Epithelial cell of esophagus (primary cell): ENCODE data around the gene KDM3B.

Experiments used
- DNase-seq: peaks from one replicate; pipeline ENCODE4 v3.0.0; 2010; ENCODE audit warnings: low read depth
- H3K4me3 ChIP-seq: 2 replicates; pipeline ENCODE4 v1.5.1; 2011; ENCODE audit warnings: mild to moderate bottlenecking, low read length, control low read depth
- TF ChIP-seq, protein P1 (sequence below): IDR thresholded peaks from 2 replicates; pipeline ENCODE4 v1.5.1; 2011; ENCODE audit warnings: low read depth, mild to moderate bottlenecking, low read length, control low read depth, inconsistent platforms; ENCODE audit not compliant: insufficient read depth; ENCODE audit errors: missing control alignments

The KDM3B gene

DNA sequence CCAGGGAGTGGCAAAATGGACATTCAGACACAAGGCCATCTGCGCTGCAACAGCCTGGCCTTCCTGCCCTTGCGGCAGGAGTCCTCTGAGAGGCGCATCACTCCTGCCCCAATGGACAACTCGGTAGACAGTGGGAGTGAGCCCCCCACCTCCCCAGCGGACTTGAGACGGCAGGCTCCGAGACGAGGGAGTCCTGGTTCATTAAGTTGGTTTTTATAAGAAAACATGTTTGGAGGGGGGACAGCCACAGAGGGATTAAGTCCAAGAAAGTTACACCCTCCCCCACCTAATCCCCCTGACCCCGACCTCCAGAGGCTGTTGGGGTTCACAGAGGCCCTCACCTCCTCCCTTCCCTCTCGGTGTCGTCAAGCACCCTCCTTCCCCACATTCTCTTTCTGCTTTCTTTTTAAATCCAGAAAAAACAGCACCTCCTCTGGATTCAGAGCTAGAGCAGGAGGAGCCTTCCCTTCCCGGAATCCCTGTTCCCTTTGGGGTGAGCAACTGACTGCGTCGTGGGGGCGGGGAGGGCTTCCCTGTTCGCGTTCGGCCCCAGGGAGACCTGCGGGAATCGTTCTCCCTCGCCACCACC lies 111.0 kb downstream of the KDM3B start:
- peak overlapping the region; percentile 97 for H3K4me3 ChIP-seq
- TF ChIP-seq, protein P1, sequence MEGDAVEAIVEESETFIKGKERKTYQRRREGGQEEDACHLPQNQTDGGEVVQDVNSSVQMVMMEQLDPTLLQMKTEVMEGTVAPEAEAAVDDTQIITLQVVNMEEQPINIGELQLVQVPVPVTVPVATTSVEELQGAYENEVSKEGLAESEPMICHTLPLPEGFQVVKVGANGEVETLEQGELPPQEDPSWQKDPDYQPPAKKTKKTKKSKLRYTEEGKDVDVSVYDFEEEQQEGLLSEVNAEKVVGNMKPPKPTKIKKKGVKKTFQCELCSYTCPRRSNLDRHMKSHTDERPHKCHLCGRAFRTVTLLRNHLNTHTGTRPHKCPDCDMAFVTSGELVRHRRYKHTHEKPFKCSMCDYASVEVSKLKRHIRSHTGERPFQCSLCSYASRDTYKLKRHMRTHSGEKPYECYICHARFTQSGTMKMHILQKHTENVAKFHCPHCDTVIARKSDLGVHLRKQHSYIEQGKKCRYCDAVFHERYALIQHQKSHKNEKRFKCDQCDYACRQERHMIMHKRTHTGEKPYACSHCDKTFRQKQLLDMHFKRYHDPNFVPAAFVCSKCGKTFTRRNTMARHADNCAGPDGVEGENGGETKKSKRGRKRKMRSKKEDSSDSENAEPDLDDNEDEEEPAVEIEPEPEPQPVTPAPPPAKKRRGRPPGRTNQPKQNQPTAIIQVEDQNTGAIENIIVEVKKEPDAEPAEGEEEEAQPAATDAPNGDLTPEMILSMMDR, result peak; percentile 10
- no peak for DNase-seq

DNA sequence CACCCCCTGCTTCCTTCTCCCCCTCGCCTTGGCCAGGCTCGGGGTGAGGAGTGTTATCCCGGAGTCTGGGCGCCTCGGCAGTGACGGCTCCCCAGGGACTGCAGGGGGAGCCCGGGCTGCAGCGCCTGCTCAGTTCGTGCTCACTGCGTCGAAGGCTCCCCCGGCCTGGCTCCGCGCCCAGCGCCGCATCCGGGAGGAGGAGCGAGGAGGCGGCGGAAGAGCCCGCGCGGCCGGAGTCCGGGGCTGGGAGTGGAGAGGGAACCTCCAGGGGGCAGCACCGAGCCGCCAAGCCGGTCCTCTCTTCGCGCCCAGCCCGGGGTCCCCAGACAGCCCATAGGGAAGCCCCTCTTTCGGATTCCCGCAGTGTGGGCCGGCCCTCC lies 111.5 kb downstream of the KDM3B start:
- H3K4me3 ChIP-seq, result peak overlapping the region; percentile 97
- TF ChIP-seq, protein P1, result peak; percentile 66
- DNase-seq, result peak; percentile 95

DNA sequence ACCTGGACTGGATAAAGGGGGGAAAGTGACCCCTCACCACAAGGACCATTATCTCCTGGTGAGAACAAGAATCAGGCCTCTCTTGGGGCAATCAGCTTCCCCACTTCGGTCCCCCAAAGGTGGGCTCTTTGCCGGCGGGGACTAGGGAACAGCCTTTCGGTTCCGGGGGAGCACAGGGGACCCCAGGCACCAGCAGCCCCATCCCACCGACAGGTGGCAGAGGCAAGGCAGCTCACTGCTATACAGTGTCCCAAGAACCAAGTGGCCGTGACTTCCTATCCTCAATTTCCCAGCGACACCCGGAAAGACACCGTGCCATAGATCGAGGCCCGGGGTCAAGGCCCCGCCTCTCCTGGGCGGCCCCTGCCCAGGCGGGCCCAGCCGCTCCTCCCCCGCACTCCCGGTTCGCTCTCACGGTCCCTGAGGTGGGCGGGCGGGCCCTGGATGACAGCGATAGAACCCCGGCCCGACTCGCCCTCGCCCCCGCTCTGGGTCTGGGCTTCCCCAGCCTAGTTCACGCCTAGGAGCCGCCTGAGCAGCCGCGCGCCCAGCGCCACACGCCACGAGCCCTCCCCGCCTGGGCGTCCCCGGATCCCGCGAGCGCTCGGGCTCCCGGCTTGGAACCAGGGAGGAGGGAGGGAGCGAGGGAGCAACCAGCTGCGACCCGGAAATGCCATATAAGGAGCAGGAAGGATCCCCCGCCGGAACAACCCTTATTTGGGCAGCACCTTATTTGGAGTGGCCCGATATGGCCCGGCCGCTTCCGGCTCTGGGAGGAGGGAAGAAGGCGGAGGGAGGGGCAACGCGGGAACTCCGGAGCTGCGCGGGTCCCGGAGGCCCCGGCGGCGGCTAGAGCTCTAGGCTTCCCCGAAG lies 112.1 kb downstream of the KDM3B start:
- DNase-seq, result peak; percentile 99
- TF ChIP-seq, protein P1, result no peak
- peak overlapping the region; percentile 97 for H3K4me3 ChIP-seq

DNA sequence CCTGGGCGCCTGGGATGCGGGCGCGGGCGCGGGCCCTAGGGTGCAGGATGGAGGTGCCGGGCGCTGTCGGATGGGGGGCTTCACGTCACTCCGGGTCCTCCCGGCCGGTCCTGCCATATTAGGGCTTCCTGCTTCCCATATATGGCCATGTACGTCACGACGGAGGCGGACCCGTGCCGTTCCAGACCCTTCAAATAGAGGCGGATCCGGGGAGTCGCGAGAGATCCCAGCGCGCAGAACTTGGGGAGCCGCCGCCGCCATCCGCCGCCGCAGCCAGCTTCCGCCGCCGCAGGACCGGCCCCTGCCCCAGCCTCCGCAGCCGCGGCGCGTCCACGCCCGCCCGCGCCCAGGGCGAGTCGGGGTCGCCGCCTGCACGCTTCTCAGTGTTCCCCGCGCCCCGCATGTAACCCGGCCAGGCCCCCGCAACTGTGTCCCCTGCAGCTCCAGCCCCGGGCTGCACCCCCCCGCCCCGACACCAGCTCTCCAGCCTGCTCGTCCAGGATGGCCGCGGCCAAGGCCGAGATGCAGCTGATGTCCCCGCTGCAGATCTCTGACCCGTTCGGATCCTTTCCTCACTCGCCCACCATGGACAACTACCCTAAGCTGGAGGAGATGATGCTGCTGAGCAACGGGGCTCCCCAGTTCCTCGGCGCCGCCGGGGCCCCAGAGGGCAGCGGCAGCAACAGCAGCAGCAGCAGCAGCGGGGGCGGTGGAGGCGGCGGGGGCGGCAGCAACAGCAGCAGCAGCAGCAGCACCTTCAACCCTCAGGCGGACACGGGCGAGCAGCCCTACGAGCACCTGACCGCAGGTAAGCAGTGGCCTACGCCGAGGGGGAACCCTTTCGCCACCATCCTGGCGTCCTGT lies 113.0 kb downstream of the KDM3B start, which contains the start of gene EGR1:
EGR1 (plus strand) TSS at position 219 of the 864 bp plus-strand sequence; CDS start at position 502, 283 bp downstream.
- peak within 1 kb of the TSS; percentile 97 for H3K4me3 ChIP-seq
- peak; percentile 95 for DNase-seq
- TF ChIP-seq, protein P1, result no peak

DNA sequence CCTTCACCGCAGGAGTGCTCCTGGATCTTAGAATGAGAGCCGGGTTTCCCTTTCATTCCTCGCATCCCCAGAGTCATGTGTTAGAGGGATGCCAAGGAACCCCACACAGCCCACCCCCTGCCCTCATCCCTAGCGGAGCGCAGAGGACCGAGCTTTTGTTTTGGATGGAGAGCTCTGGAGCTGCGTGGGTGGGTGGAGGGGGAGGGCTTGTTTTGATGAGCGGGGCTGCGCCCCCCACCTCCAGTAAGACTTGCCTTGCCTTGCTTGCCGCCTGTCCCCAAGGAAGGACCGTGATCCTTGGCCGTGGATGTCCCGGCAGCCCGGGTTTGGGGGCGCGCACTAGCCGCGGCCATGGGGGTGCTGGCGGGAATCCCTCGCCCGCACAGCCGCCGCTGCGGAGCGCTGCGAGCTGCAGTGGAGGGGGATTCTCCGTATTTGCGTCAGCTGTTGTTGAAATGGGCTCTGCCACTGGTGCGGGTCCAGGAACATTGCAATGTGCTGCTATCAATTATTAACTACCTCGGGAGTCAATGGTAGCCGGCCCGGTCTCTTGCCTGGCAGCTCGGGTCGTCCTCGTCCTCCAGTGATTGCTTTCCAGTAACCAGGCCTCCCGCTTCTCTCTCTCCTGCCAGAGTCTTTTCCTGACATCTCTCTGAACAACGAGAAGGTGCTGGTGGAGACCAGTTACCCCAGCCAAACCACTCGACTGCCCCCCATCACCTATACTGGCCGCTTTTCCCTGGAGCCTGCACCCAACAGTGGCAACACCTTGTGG lies 113.8 kb downstream of the KDM3B start:
- no peak for DNase-seq
- TF ChIP-seq, protein P1, result no peak

More for the DNA sequence above, 113.8 kb downstream of the KDM3B start:
- H3K4me3 ChIP-seq, result peak overlapping the region; percentile 97
